Measurements from ENCODE around the gene CASK.
"Not testable (repeated sequence)": the region's sequence is repeated elsewhere in the genome, so short reads cannot be mapped to it uniquely, and the experiment has no call there.

CASK gene

GRCh38 chrX:41711021-41711667 lies 212.2 kb downstream of the CASK start:
- Histone ChIP-seq H3K27ac (no peak overlapping the region), H3K4me3 (no peak overlapping the region)

GRCh38 chrX:41708486-41708885 lies 214.9 kb downstream of the CASK start:
- H3K27ac ChIP-seq: no peak overlapping the region
- H3K4me3 ChIP-seq: no peak overlapping the region

GRCh38 chrX:41707218-41707617 lies 216.1 kb downstream of the CASK start:
- H3K27ac ChIP-seq: no peak overlapping the region

GRCh38 chrX:41705680-41706374 lies 217.5 kb downstream of the CASK start:
- H3K4me3 ChIP-seq: no peak overlapping the region
- H3K27ac ChIP-seq: peak overlapping the region in 4 of 21 experiments; percentile 2 to 59 (median 52)

More at GRCh38 chrX:41707218-41707617, 216.1 kb downstream of the CASK start:
- no peak overlapping the region for H3K4me3 ChIP-seq

GRCh38 chrX:41705042-41705441 lies 218.3 kb downstream of the CASK start:
- Histone ChIP-seq H3K27ac (peak overlapping the region in 5 of 21 experiments; percentile 2 to 59 (median 49)), H3K4me3 (no peak overlapping the region)

GRCh38 chrX:41703574-41704029 lies 219.8 kb downstream of the CASK start:
- Histone ChIP-seq H3K27ac (no peak overlapping the region), H3K4me3 (no peak overlapping the region)

- H3K4me3 ChIP-seq: no peak overlapping the region
Observed at GRCh38 chrX:41695426-41695825, 227.9 kb downstream of the CASK start.

GRCh38 chrX:41693024-41693423 lies 230.3 kb downstream of the CASK start:
- Histone ChIP-seq H3K27ac (no peak overlapping the region), H3K4me3 (no peak overlapping the region)

More at GRCh38 chrX:41695426-41695825, 227.9 kb downstream of the CASK start:
- no peak overlapping the region for H3K27ac ChIP-seq

GRCh38 chrX:41692162-41692749 lies 231.1 kb downstream of the CASK start:
- no peak overlapping the region for H3K4me3 ChIP-seq
- no peak overlapping the region for H3K27ac ChIP-seq

GRCh38 chrX:41689711-41690110 lies 233.6 kb downstream of the CASK start:
- Histone ChIP-seq H3K27ac (no peak overlapping the region), H3K4me3 (peak overlapping the region in 1 of 7 experiments; percentile 9)

- H3K4me3 ChIP-seq: peak within 1 kb of the TSS in 1 of 7 experiments; percentile 19
Observed at GRCh38 chrX:41688835-41689234, 234.5 kb downstream of the CASK start, which contains the start of gene GPR34. TSS of gene GPR34 (plus strand) at chrX:41688973. CDS start at chrX:41695634, 6,661 bp downstream.

GRCh38 chrX:41688156-41688555 lies 235.2 kb downstream of the CASK start:
- no peak overlapping the region for H3K4me3 ChIP-seq

More at GRCh38 chrX:41688835-41689234, 234.5 kb downstream of the CASK start, which contains the start of gene GPR34:
- H3K27ac ChIP-seq: peak within 1 kb of the TSS in 2 of 21 experiments; percentile 14 to 30

GRCh38 chrX:41686788-41687187 lies 236.6 kb downstream of the CASK start:
- H3K4me3 ChIP-seq: no peak overlapping the region
- no peak overlapping the region for H3K27ac ChIP-seq

More at GRCh38 chrX:41688156-41688555, 235.2 kb downstream of the CASK start:
- H3K27ac ChIP-seq: no peak overlapping the region

- no peak overlapping the region for H3K27ac ChIP-seq
- no peak overlapping the region for H3K4me3 ChIP-seq
Observed at GRCh38 chrX:41684940-41685339, 238.4 kb downstream of the CASK start.

- Histone ChIP-seq H3K4me3 (no peak overlapping the region), H3K27ac (no peak overlapping the region)
Observed at GRCh38 chrX:41684138-41684537, 239.2 kb downstream of the CASK start.

- Histone ChIP-seq H3K4me3 (no peak overlapping the region), H3K27ac (no peak overlapping the region)
Observed at GRCh38 chrX:41677183-41678060, 245.9 kb downstream of the CASK start.

GRCh38 chrX:41676361-41676760 lies 247.0 kb downstream of the CASK start:
- not testable (repeated sequence) for H3K27ac ChIP-seq

GRCh38 chrX:41672643-41673042 lies 250.7 kb downstream of the CASK start:
- Histone ChIP-seq H3K27ac (no peak overlapping the region), H3K4me3 (no peak overlapping the region)

More at GRCh38 chrX:41676361-41676760, 247.0 kb downstream of the CASK start:
- H3K4me3 ChIP-seq: not testable (repeated sequence)

- Histone ChIP-seq H3K27ac (no peak overlapping the region), H3K4me3 (no peak overlapping the region)
Observed at GRCh38 chrX:41671082-41671481, 252.3 kb downstream of the CASK start.

GRCh38 chrX:41670112-41670511 lies 253.2 kb downstream of the CASK start:
- Histone ChIP-seq H3K27ac (no peak overlapping the region), H3K4me3 (no peak overlapping the region)

All from skin epidermis (tissue), 12 donors.